HL-60/S4 treated with phorbol 12-myristate 13-acetate at 8.2 ng/mL for 4 days and 3 days (cell line): Measurements from ENCODE around the gene ARMH1.
"Not testable (repeated sequence)": the region's sequence is repeated elsewhere in the genome, so short reads cannot be mapped to it uniquely, and the experiment has no call there.

ENCODE experiments used
- in situ Hi-C: fragments of 300-500 bp; cut with MboI; formaldehyde crosslinking; loops from 2 replicates; pipeline ENCODE4 v1.15.0; 2022; ENCODE audit warnings: low sequenced_read_pairs

ARMH1 gene

DNA sequence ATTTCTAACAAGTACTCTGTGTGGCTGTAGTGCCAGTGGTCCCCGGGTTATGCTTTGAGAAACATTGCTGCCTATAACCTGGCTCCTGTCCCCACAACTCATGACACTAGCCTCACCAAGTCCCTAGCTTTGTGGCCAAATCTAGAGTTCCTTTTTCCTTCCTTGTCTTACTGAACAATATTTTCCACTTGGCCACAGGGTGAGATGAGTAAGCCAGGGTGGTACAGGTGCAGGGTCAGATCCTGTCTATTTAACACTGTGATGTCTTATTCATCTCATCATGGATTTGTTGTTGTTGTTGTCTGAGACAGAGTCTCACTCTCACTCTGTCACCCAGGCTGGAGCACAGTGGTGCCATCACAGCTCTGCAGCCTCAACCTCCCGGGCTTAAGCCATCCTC is 18.6 kb downstream of the ARMH1 start:
- in situ Hi-C loops, result no loop called here

DNA sequence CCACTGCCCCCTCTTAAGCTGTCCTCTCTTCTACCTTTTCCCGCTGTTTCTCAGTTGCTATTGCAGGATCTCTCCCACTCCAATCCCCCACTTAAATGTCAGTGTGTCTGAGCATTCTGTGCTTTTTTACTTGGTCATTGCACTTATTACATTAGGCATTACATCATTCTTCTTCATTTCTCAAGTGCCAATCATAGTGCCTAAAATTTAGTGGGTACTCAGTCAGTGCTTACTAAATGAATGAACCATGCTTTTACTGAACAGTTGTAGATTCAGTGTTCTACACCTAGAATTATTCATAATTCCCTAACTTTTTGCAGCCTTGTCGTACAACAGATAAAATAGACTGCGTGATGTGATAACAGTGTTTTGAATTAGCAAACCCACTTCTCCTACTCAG is 19.4 kb downstream of the ARMH1 start:
- in situ Hi-C loops, result no loop called here

DNA sequence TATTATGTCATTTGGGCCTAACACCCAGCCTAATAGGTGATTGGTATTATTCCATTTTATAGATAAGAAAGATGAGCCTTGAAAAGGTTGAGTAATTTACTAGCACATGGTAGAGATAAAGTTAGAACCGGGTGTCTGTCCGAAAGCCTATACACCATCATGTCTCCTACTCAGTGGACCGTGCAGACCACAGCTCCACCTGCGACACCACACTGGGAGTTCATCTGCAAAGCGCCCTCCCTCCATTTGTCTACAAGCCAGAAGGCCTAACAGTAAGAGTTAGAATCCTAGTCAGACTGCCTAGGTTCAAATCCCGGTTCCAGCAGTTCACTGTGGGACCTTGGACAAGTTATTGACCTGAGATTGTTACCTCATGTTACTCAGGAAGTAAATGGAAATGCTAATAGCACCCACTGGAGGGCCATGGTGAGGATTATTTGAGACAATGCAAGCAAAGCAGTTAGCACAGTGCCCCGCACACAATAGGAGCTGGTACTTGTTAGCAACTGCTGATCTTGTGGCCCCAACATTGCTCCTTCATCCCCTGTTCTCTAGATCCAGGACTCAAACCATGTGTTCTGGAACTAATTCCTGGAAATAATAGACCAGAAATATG is 20.5 kb downstream of the ARMH1 start:
- in situ Hi-C loops, result no loop called here

DNA sequence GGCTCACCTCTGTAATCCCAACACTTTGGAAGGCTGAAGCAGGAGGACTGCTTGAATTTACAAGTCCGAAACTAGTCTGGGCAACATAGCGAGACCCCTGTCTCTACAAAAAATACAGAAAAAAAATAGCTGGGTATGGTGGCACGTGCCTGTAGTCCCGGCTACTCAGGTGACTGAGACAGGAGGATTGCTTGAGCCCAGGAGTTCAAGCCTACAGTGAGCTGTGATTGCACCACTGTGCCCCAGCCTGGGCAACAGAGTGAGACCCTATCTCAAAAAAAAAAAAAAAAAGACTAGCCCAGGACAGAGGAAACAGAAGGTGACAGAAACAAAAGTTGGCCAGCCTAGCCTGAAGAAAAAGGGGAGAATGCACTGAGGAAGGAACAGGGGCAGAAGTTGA is 21.2 kb downstream of the ARMH1 start:
- in situ Hi-C loops, result no loop called here

DNA sequence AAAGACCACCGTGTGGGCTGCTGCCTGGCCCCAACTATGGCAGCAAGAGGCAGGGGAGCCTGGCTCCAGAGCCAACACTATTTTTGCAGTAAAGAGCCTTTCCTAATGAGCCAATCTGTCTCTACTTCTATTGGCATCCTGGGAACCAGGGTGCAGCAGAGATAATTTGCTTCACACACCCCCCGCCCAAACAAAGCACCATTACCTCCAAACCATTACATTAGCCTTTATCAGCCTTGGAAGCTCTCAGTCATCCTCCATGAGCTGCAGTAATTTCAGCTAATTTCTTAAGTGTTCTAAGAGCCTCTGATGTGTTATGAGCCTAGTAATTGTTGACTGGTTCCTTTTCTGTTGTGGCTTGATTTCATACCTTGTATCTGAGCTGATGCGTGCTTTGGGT is 21.6 kb downstream of the ARMH1 start:
- in situ Hi-C loops, result no loop called here

DNA sequence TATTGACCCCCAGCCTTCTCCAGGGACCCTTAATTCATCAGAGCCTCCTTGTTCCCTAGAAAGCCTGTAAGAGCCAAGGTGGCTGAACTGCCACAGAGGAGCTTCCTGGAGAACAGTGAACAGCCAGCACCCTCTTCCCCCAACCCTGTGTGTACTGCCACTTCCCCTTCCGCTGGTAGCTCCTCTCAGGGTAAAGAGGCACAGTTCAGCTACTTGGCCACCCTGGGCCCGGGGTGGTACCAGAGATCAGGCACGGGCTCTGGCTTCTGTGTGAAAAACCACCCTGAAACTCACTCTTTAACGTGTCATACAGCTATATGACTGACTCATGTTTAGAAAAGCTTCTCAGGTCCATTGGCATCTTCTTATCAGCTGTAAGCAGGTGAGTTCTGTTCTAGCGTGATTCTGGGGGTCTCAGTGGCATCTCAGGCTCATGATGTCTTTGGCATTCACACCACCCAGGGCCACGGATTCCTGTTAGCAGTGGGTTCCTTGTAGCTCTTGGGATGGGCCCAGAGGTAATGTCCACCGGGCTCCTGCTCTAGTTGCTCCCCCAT is 22.4 kb downstream of the ARMH1 start:
- in situ Hi-C loops, result no loop called here

DNA sequence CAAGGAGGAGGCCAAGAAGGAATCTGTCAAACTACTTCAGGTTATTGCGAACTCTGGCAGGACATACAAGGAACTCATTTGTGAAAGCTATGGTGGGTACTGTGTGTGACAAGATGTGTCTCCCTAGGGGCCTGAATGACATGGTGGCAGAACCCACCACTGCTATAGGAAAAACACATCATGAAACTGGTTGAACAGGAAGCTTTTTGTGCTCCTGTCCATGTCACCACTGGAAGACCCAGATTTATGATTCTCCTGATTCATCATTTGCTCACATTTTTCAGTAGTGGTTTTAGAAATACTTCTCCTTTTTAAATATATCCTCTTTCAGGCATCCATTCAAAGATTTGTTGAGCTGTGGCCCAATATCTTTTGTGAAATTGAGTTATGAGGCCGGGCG is 23.6 kb downstream of the ARMH1 start:
- in situ Hi-C loops, result no loop called here

DNA sequence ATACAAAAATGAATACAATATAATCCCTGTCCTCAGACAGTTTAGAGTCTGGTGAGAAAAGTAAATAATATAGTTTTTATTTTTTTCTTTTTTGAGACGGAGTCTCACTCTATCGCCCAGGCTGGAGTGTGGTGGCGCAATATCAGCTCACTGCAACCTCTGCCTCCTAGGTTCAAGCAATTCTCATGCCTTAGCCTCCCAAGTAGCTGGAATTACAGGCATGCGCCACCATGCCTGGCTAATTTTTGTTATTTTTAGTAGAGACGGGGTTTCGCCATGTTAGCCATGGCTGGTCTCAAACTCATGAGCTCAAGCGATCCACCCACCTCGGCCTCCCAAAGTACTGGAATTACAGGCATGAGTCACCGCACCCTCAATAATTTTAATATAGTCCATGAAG is 24.9 kb downstream of the ARMH1 start:
- in situ Hi-C loops, result not testable (repeated sequence)

DNA sequence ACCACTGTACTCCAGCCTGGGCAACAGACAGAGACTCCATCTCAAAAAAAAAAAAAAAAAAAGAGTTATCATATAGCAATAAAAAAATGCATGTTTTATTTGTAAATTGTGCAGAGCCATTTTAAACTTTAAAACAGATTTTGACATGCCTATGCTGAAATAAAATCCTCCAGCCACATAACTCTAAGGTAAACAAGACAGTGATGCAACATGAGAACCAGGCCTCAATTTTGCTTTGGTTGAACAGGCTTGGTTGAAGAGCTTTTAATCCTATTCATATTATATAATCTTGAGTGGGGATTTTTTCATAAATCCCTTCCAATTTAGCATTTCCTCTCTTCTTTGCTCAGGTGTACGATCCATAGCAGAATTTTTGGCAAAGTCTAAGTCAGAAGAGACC is 26.1 kb downstream of the ARMH1 start:
- in situ Hi-C loops, result no loop called here

DNA sequence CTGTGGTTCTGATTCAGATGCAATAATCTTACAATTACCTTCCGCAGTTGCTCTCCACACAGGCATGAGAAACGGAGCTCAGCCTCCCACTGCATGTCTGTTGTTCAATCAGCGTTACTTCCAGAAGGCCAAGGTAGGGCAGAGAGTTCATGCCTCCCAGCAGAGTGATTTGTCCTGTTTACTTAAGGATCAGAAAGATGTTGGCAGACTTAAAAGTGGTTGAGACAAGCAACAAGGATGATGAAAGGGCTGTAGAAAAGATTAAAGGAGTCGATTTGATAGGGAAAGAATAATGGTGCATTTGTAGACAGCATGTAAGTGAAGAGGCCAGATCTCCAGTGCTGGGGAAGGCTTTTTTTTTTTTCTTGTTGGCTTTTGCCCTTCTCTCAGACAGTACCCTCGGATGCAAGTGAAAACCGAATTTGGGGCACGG is 26.6 kb downstream of the ARMH1 start:
- in situ Hi-C loops, result no loop called here

DNA sequence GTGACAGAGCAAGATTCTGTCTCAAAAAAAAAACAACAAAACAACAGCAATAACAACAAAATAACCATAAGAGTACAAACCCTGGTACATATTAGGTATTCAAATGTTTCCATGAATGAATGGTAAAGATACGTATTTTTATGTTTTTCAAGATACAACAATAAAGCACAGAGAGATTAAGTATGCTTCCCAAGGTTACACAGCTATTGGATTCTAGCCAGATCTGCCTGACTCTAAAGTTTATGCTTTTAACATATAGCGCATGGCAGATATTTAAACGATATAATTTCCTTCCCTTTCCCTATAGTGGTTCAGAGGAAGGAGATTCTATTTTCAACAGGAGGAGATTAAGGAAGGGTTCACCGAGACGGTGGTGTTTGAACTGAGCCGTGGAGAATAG is 31.0 kb downstream of the ARMH1 start:
- in situ Hi-C loops, result no loop called here

DNA sequence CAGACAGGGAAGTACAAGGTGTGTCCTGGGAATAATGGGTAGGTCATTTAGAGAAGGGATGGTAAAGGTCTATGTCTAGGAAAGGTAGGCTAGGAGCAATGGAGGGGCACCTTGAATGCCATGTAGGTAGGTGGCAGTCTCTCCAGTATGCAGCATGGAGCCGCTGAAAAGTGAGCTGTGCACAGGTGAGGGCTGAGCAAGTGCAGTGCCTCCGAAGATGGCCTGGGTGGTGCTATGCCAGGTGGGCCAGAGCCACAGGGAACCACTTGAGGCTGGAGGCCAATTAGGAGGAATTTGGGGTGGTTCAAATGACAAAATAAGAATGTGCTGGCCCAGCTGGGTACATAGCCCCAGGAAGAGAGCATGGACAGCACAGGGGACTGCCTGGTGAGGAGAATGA is 31.4 kb downstream of the ARMH1 start:
- in situ Hi-C loops, result no loop called here

DNA sequence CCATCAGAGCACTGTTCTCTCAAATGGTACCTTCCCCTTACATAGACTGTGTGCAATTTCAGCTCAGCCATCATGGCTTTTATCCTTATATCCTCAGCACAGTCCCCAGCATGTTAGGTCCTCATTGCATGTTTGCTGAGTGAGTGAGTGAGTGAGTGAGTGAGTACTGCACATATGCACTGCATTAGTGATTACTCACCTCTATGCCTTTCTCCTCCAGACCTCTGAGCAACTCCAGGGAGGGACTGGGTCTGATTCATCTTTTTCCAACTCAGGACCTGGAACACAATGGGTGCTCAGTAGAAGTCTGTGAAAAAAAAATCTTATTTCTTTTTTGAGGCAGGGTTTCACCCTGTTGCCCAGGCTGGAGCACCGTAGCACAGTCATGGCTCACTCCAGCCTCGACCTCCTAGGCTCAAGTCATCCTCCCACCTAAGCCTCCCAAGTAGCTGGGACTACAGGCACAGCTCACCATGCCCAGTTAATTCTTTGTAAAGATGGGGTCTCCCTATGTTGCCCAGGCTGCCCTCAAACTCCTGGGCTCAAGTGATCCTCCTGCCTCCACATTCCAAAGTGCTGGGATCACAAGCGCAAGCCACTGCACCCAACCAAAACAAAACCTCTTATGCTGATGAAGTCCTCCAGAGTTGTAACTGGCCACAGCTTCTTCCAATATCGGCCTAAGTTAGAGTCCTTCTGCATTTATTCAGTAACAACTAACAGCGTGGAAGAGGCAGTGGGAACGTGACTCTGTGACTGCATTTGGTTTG is 32.8 kb downstream of the ARMH1 start:
- in situ Hi-C loops, result no loop called here

DNA sequence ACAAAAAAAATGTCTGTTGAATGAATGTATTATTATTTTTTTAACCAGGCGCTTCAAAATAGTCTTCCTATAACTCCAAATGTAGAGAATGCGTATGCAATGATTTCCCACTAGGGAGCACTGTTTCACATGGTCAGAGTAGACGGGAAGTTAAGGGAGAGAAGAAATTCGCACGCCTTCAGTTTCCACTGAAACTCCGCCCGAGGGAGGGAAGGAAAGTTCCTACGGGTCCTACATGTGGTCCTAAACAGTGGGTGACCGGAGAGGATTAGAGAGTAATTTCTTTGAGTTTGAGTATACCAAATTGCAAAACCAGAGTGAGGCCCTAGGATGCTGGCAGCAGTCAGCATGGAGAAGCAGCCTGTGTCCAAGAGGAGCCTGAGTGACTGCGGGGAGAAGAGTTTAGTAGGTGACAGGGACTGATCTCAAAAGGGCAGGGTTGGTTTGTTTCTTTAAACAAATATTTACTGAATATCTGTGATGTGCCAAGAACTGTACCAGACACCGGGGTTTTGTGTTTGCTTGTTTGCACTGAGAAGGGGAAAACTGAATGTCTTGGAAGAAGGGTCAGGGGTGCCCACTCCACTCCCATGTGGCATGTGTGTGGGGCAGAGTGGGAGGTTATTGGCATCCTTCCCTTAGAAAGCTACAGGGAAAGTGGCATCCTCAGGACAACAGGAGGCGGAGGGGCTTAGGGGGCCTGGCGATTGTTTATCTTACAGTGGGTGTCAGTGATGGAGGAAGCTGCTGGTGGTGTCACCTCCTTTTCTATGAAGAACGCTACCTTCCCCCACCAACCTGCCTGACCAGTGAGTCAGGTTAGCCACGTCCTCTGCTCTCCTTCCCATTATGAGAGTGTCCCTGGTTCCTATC is 33.7 kb downstream of the ARMH1 start:
- in situ Hi-C loops, result no loop called here

DNA sequence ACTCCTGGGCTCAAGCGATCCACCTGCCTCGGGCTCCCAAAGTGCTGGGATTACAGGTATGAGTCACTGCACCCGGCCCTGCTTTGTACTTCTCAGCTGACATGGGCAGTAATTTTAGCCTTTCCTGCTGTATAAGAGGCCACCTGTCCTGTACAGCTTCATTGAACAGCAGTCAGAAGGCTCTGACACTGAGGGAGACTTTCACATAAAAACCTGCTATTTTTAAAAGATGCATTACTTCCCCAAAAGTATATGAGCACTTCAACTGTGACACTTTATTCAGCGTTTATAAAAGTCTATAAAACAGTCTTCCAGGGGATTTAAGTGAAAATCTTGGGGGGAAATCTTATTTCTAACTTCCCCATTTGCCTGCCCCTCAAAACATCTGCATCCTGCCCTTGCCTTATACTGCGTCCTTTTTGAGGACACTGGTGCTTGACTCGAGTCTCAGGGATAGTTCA is 38.8 kb downstream of the ARMH1 start:
- in situ Hi-C loops, result no loop called here

DNA sequence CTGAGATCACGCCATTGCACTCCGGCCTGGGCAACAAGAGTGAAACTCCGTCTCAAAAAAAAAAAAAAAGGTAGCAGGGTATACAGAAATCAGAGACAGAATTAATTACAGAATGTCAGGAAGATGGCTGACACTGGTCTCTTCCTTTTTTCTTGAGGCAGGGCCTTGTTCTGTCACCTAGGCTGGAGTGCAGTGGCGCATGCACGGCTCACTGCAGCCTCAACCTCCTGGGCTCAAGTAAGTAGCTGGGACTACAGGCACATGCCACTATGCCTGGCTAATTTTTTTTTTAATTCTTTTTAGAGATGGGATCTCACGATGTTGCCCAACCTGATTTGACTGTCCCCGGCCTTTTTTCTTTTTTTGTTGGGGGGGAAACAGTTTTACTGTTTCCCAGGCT is 40.0 kb downstream of the ARMH1 start:
- in situ Hi-C loops, result no loop called here

DNA sequence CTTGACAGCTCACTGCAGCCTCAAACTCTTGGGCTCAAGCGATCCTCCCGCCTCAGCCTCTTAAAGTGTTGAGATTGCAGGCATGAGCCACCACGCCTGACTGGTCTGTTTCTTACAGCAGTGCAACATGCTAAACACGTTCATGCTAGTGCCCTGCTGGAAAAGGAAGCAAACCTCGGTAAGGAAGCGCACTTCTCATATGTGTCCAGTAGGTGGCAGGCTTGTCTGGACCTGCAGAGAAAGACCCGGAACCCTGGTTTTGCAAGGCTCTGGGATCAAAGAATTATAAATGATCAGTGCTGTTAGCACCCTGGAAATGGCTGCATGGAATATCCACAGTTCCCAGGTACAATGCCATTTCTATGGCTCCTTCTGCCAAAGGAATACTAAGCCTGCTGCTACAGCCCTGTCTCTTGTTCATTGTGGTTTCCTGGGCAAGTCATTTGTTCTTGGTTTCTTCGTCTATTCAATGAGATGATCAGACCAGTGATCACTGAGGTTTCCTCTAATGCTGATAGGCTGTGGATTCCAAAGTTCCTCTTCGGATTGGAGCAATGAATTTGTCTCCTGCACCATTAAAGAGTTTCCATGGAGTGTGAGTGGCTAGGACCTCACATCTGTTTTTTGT is 40.5 kb downstream of the ARMH1 start:
- in situ Hi-C loops, result no loop called here

DNA sequence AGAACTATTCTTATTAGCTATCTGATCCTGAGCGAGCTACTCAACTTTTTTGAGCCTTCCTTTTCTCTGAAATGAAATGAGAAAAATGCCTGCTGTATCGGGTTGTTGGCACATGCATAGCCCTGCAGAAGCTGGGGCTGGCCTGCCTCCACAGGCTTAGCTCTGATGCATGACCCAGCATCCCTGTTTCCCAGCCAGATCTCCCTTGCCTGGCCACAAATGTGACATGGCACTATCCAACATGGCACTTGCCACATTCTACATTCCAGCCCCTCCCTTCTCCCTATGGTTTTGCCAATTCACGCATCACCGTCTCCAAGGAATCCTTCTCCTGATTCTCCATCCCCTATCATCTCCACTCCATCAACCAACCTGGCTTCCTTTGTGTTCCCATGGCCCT is 42.6 kb downstream of the ARMH1 start:
- in situ Hi-C loops, result no loop called here

DNA sequence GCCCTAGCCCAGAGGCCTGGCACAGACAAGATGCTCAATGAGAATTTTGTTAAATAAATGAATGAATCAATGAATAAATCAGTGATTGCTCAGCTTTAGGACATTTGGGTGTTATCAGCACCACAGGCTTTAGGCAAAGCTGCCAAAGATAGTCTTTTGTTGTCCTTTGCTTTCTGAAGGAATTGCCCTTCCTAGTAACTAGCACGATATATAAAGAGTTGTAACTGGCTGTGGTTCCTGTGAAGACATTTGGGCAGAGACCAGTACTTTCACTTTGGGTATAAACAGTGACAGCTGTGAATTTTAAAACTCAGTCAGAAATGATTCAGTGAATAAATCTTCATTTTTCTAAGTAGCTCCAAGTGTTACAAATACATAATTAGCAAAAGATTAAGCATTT is 43.1 kb downstream of the ARMH1 start:
- in situ Hi-C loops, result no loop called here

DNA sequence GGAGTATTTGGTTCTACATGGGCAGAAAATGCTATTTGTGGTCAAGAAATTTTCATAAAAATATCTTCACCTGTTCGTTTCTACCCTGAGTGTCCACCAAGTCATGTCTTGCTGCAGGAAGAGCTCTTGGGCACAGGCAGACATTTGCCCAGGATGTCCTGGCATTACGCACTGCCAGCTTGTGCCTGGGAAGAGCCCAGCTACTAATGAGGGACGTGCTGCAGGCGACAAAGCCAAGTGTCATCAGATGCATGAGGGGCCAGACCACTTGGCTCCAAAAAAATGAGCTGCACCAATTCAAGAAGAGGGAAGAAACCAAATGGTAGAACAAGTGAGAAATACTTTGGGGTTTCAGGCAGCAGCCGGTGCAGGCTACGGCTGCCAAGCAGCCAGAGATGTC is 43.6 kb downstream of the ARMH1 start:
- in situ Hi-C loops, result no loop called here

DNA sequence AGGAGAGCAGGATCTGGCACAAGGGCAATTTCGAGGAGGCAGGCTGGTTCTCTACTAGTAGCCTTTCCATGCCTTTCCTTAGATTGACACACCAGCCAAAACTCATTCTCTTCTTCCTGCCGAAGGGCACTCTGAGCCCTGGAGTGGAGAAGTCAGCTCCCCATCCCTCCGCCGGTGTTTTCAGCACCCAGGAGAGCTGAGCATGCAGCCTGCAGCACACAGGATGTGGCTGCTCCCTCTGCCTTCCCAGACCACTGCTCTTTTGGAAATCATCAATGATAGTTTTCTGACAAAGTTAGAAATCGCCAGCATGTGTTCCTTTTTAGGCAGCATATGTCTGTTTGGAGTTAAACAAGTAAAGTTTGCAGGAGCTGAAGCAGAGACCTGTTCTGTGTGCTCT is 44.8 kb downstream of the ARMH1 start:
- in situ Hi-C loops, result no loop called here
